HEK293T (cell line): ENCODE results near the gene POFUT2.

Source experiments
- CTCF ChIA-PET: fragments of 350-600 bp; formaldehyde crosslinking; extraction: SDS; loops from one replicate; lab custom pipeline; 2021; ENCODE audit warnings: antibody characterized with exemption, inconsistent platforms; lab: Yijun Ruan, JAX
- POLR2A ChIA-PET: fragments of 350-600 bp; formaldehyde crosslinking; extraction: SDS; loops from one replicate; lab custom pipeline; 2020; ENCODE audit warnings: antibody characterized with exemption, inconsistent platforms; lab: Yijun Ruan, JAX
- DNase-seq: peaks from one replicate; pipeline ENCODE4 v3.0.0; 2012; ENCODE audit warnings: mixed read lengths; ENCODE audit errors: extremely low spot score
- ARNT ChIP-seq: fragments of 450-650 bp; IDR thresholded peaks from 2 replicates; pipeline ENCODE4 v1.6.1; 2017; ENCODE audit warnings: mild to moderate bottlenecking
- BHLHE40 ChIP-seq: fragments of 450-650 bp; IDR thresholded peaks from 2 replicates; pipeline ENCODE4 v1.6.1; 2016; ENCODE audit warnings: mild to moderate bottlenecking, moderate library complexity, borderline replicate concordance
- CTBP1 ChIP-seq: fragments of 450-650 bp; IDR thresholded peaks from 2 replicates; pipeline ENCODE4 v1.6.1; 2016; ENCODE audit warnings: borderline replicate concordance
- ELF4 ChIP-seq: fragments of 450-650 bp; IDR thresholded peaks from 2 replicates; pipeline ENCODE4 v1.6.1; 2017; ENCODE audit warnings: antibody characterized with exemption
- FOXA1 ChIP-seq: fragments of 450-650 bp; IDR thresholded peaks from 2 replicates; pipeline ENCODE4 v1.6.1; 2016; ENCODE audit warnings: mild to moderate bottlenecking
- FOXK2 ChIP-seq: fragments of 450-650 bp; IDR thresholded peaks from 2 replicates; pipeline ENCODE4 v1.6.1; 2016; ENCODE audit warnings: mild to moderate bottlenecking
- FOXM1 ChIP-seq: fragments of 450-650 bp; IDR thresholded peaks from 2 replicates; pipeline ENCODE4 v1.6.1; 2017; ENCODE audit warnings: mild to moderate bottlenecking, borderline replicate concordance
- HDGF ChIP-seq: fragments of 450-650 bp; IDR thresholded peaks from 2 replicates; pipeline ENCODE4 v1.6.1; 2017; ENCODE audit warnings: antibody characterized with exemption, borderline replicate concordance
- L3MBTL2 ChIP-seq: fragments of 450-650 bp; conservative IDR thresholded peaks from 2 replicates; pipeline ENCODE4 v1.6.1; 2016; ENCODE audit warnings: mild to moderate bottlenecking
- LEF1 ChIP-seq: fragments of 450-650 bp; IDR thresholded peaks from 2 replicates; pipeline ENCODE4 v1.6.1; 2017; ENCODE audit warnings: mild to moderate bottlenecking, borderline replicate concordance
- NFRKB ChIP-seq: fragments of 450-650 bp; IDR thresholded peaks from 2 replicates; pipeline ENCODE4 v1.6.1; 2016; ENCODE audit warnings: mild to moderate bottlenecking, moderate library complexity
- PKNOX1 ChIP-seq: fragments of 450-650 bp; IDR thresholded peaks from 2 replicates; pipeline ENCODE4 v1.6.1; 2016
- SP1 ChIP-seq: fragments of 450-650 bp; IDR thresholded peaks from 2 replicates; pipeline ENCODE4 v1.6.1; 2017
- SUZ12 ChIP-seq: fragments of 450-650 bp; IDR thresholded peaks from 2 replicates; pipeline ENCODE4 v1.6.1; 2016; ENCODE audit warnings: mild to moderate bottlenecking
- TARDBP ChIP-seq: fragments of 450-650 bp; IDR thresholded peaks from 2 replicates; pipeline ENCODE4 v1.6.1; 2016
- ZNF384 ChIP-seq: fragments of 450-650 bp; IDR thresholded peaks from 2 replicates; pipeline ENCODE4 v1.6.1; 2016

Gene POFUT2

GRCh38 chr21:45266518-45267389 is 20.9 kb downstream of the POFUT2 start:
- CTCF ChIA-PET: no interaction called here
- POLR2A ChIA-PET: no interaction called here
- DNase-seq: no peak
- TF ChIP-seq FOXK2: no peak
- no peak for TF ChIP-seq PKNOX1
- TF ChIP-seq TARDBP: no peak
- TF ChIP-seq FOXM1: no peak
- no peak for TF ChIP-seq FOXA1
- no peak for TF ChIP-seq LEF1
- no peak for TF ChIP-seq ARNT
- TF ChIP-seq BHLHE40: no peak
- no peak for TF ChIP-seq L3MBTL2
- TF ChIP-seq SUZ12: no peak
- no peak for TF ChIP-seq CTBP1
- no peak for TF ChIP-seq HDGF
- TF ChIP-seq ZNF384: no peak
- TF ChIP-seq SP1: no peak
- no peak for TF ChIP-seq ELF4
- no peak for TF ChIP-seq NFRKB

GRCh38 chr21:45265721-45266517 is 21.8 kb downstream of the POFUT2 start:
- ChIA-PET POLR2A (no interaction called here), CTCF (no interaction called here)
- no peak for DNase-seq
- no peak for TF ChIP-seq LEF1
- no peak for TF ChIP-seq BHLHE40
- TF ChIP-seq ZNF384: no peak
- TF ChIP-seq TARDBP: no peak
- no peak for TF ChIP-seq SUZ12
- TF ChIP-seq FOXM1: no peak

GRCh38 chr21:45264912-45265515 is 22.7 kb downstream of the POFUT2 start:
- TF ChIP-seq ARNT: no peak
- no peak for TF ChIP-seq BHLHE40
- TF ChIP-seq HDGF: no peak
- no peak for TF ChIP-seq LEF1
- TF ChIP-seq CTBP1: no peak
- TF ChIP-seq SUZ12: no peak
- TF ChIP-seq TARDBP: no peak
- no peak for TF ChIP-seq FOXA1
- no peak for TF ChIP-seq PKNOX1
- no peak for TF ChIP-seq SP1
- no peak for TF ChIP-seq L3MBTL2
- no peak for TF ChIP-seq NFRKB
- TF ChIP-seq ZNF384: no peak
- no peak for TF ChIP-seq FOXM1
- no peak for TF ChIP-seq ELF4
- no peak for TF ChIP-seq FOXK2
- ChIA-PET POLR2A (no interaction called here), CTCF (no interaction called here)
- no peak for DNase-seq

GRCh38 chr21:45264146-45264911 is 23.4 kb downstream of the POFUT2 start:
- ChIA-PET CTCF (no interaction called here), POLR2A (no interaction called here)
- DNase-seq: no peak
- TF ChIP-seq PKNOX1 (no peak), ZNF384 (no peak), LEF1 (no peak), SP1 (no peak), FOXM1 (no peak), SUZ12 (no peak), NFRKB (no peak), CTBP1 (no peak), BHLHE40 (no peak), TARDBP (no peak), L3MBTL2 (no peak)

GRCh38 chr21:45263534-45263933 is 24.2 kb downstream of the POFUT2 start:
- ChIA-PET POLR2A (no interaction called here), CTCF (no interaction called here)
- no peak for DNase-seq
- TF ChIP-seq TARDBP (no peak), L3MBTL2 (no peak), CTBP1 (no peak), ELF4 (no peak), LEF1 (no peak), ARNT (no peak), FOXK2 (no peak), PKNOX1 (no peak), NFRKB (no peak), FOXM1 (no peak), ZNF384 (no peak), SUZ12 (no peak), SP1 (no peak), FOXA1 (no peak), HDGF (no peak)
